HepG2 (cell line): Measurements from ENCODE around the gene BUD23. TPM values are rescaled to one million over a fixed set of nuclear protein-coding genes. Genes with fewer than 3 reads are reported as not detected.

Experiments used
- ATAC-seq: fragments of 200-7000 bp; cut with Tn5 transposase; 3 replicates; pipeline ENCODE4 v1.9.1; 2020; ENCODE audit warnings: mild to moderate bottlenecking, moderate library complexity
- BruUV-seq: library from RNA; stranded (reverse); fragments of 400-500 nt; replicated peaks from 2 replicates; lab custom pipeline; 2021; lab: Mats Ljungman, UMichigan
- CTCF ChIA-PET: fragments of 300-600 bp; formaldehyde crosslinking; extraction: SDS; loops from one replicate; lab custom pipeline; 2021; ENCODE audit warnings: low total read pairs, inconsistent platforms, low intra/inter-chr PET ratio; lab: Yijun Ruan, JAX
- POLR2A ChIA-PET: fragments of 350-600 bp; sonication (Branson Sonifier 250); formaldehyde crosslinking; loops from one replicate; lab custom pipeline; 2020; ENCODE audit warnings: antibody characterized with exemption, inconsistent platforms; lab: Yijun Ruan, JAX
- DNase-seq: peaks from one replicate; pipeline ENCODE4 v3.0.0-alpha.2; 2015; ENCODE audit warnings: low spot score
- FAIRE-seq: peaks from 3 replicates; lab custom pipeline; 2011; peaks lifted over from hg19 to GRCh38; lab: Jason Lieb, UNC
- H2AFZ ChIP-seq: one replicate; pipeline ENCODE4 v1.6.1; 2011; ENCODE audit warnings: low read length, inconsistent platforms
- H3K27ac ChIP-seq: fragments of 300-600 bp; 3 replicates; pipeline ENCODE4 v1.8.0; 2011; ENCODE audit warnings: mixed run types, mild to moderate bottlenecking, mixed read lengths, low read length, inconsistent platforms; ENCODE audit not compliant: insufficient read depth; ENCODE audit errors: extremely low read length
- H3K27me3 ChIP-seq, 2 experiments: fragments of 200-600 bp in 1 of 2; 2 replicates in 1 of 2; 3 replicates in 1 of 2; pipeline versions ENCODE4 v1.6.0 to v1.8.0; 2011; ENCODE audit warnings: low read length in 2 of 2, mild to moderate bottlenecking in 2 of 2, moderate library complexity in 2 of 2, inconsistent platforms in 1 of 2; ENCODE audit not compliant: insufficient read depth in 2 of 2, control insufficient read depth in 1 of 2
- H3K36me3 ChIP-seq, 2 experiments: fragments of 200-600 bp in 1 of 2; replicated peaks in 1 of 2; 2 replicates in 1 of 2; 3 replicates in 1 of 2; pipeline versions ENCODE4 v1.5.1 to v1.8.0; 2011; ENCODE audit warnings: low read length in 2 of 2, inconsistent platforms in 1 of 2; ENCODE audit not compliant: insufficient read depth in 2 of 2, control insufficient read depth in 1 of 2
- H3K4me1 ChIP-seq: 2 replicates; pipeline ENCODE4 v1.5.1; 2012; ENCODE audit warnings: low read length, inconsistent platforms; ENCODE audit not compliant: insufficient read depth
- H3K4me2 ChIP-seq: 2 replicates; pipeline ENCODE4 v1.6.0; 2011; ENCODE audit warnings: low read depth, low read length, inconsistent platforms
- H3K4me3 ChIP-seq, 3 experiments: fragments of 200-600 bp in 1 of 3; sonication (generic), shearing (Covaris generic) in 1 of 3; replicated peaks in 1 of 3; 2 replicates each; pipeline ENCODE4 v1.5.1; 2011 to 2016; ENCODE audit warnings: low read length in 3 of 3, inconsistent platforms in 2 of 3, low read depth in 2 of 3, mild to moderate bottlenecking in 2 of 3, control low read depth in 1 of 3, mixed read lengths in 1 of 3; ENCODE audit not compliant: insufficient read depth in 1 of 3
- H3K79me2 ChIP-seq: one replicate; pipeline ENCODE4 v1.6.1; 2011; ENCODE audit warnings: low read length, inconsistent platforms; ENCODE audit not compliant: insufficient read depth
- H3K9ac ChIP-seq: 2 replicates; pipeline ENCODE4 v1.6.0; 2011; ENCODE audit warnings: mild to moderate bottlenecking, low read depth, low read length, inconsistent platforms; ENCODE audit not compliant: insufficient read depth
- H3K9me3 ChIP-seq: 2 replicates; pipeline ENCODE4 v1.5.1; 2012; ENCODE audit warnings: mild to moderate bottlenecking, low read length
- H4K20me1 ChIP-seq: 2 replicates; pipeline ENCODE4 v1.6.0; 2011; ENCODE audit warnings: inconsistent platforms, mild to moderate bottlenecking, low read length, moderate library complexity; ENCODE audit not compliant: insufficient read depth
- FOXA3 ChIP-seq: IDR thresholded peaks from 2 replicates; pipeline ENCODE4 v1.6.1; 2016; ENCODE audit warnings: missing genetic modification reagents, missing compliant biosample characterization
- FOXM1 ChIP-seq: sonication (generic); formaldehyde crosslinking; IDR thresholded peaks from 2 replicates; pipeline ENCODE4 v1.5.0; 2020; ENCODE audit warnings: missing genetic modification reagents
- GATA4 ChIP-seq: sonication (generic); IDR thresholded peaks from 2 replicates; pipeline ENCODE4 v1.6.1; 2016; ENCODE audit warnings: antibody characterized with exemption, low read depth, borderline replicate concordance
- HNRNPL ChIP-seq: fragments of 200-400 bp; formaldehyde crosslinking; IDR thresholded peaks from 2 replicates; pipeline ENCODE4 v1.6.1; 2017; ENCODE audit warnings: mild to moderate bottlenecking, low read depth, low read length
- KLF11 ChIP-seq: IDR thresholded peaks from 2 replicates; pipeline ENCODE4 v1.6.1; 2016; ENCODE audit warnings: missing compliant biosample characterization
- MIER3 ChIP-seq: IDR thresholded peaks from 2 replicates; pipeline ENCODE4 v1.6.1; 2016; ENCODE audit warnings: missing compliant biosample characterization, borderline replicate concordance
- SP2 ChIP-seq: sonication (generic); formaldehyde crosslinking; IDR thresholded peaks from 2 replicates; pipeline ENCODE4 v1.5.1; 2020; ENCODE audit warnings: mild to moderate bottlenecking, missing genetic modification reagents
- ZFP1 ChIP-seq: IDR thresholded peaks from 2 replicates; pipeline ENCODE4 v1.6.1; 2016
- ZFP36L2 ChIP-seq: sonication (generic); formaldehyde crosslinking; IDR thresholded peaks from 2 replicates; pipeline ENCODE4 v1.4.0; 2020; ENCODE audit warnings: missing genetic modification reagents
- ZNF644 ChIP-seq: IDR thresholded peaks from 2 replicates; pipeline ENCODE4 v1.6.1; 2016; ENCODE audit warnings: low read depth
- ZNF670 ChIP-seq: sonication (generic); formaldehyde crosslinking; IDR thresholded peaks from 2 replicates; pipeline ENCODE4 v1.8.0; 2022; ENCODE audit warnings: mild to moderate bottlenecking, missing genetic modification reagents, borderline replicate concordance
- ZNF672 ChIP-seq: sonication (generic); formaldehyde crosslinking; IDR thresholded peaks from 2 replicates; pipeline ENCODE4 v1.8.1; 2022; ENCODE audit warnings: missing genetic modification reagents
- ZZZ3 ChIP-seq: sonication (generic); formaldehyde crosslinking; IDR thresholded peaks from 2 replicates; pipeline ENCODE4 v1.4.0; 2020; ENCODE audit warnings: missing genetic modification reagents, mild to moderate bottlenecking, borderline replicate concordance
- WGBS: methylation state at CpG from one replicate; pipeline ENCODE4 v1.1.6; 2017; ENCODE audit warnings: low lambda C conversion rate; 5-methylcytosine and 5-hydroxymethylcytosine counted together
- in situ Hi-C: cut with HindIII; loops from 2 replicates; pipeline ENCODE4 v1.10.0; 2017; ENCODE audit warnings: low pct_unique_long_range_greater_than_20kb; ENCODE audit not compliant: extremely low pct_ligation_motif_present
- intact Hi-C: fragments of 100-400 bp; cut with micrococcal nuclease; formaldehyde crosslinking; loops from one replicate; pipeline ENCODE4 v1.10.0; 2022; ENCODE audit not compliant: unreplicated experiment
- polyA plus RNA-seq, 8 experiments: library from polyadenylated mRNA; depleted of rRNA in 3 of 8; stranded (reverse) in 7 of 8; unstranded in 1 of 8; fragments of >200 nt; fragmentation: Illumina TruSeq in 4 of 8; extraction: Trizol in 4 of 8; gene quantifications; 2 replicates each; pipeline versions ENCODE4 v1.2.1 to v1.2.3, GENCODE V29; 2011 to 2016; ENCODE audit warnings: low read depth in 4 of 8, missing spikeins in 1 of 8, mixed read lengths in 1 of 8; ENCODE audit not compliant: insufficient read depth in 1 of 8
- total RNA-seq, 5 experiments: library from RNA; depleted of rRNA; stranded (reverse); fragments of >200 nt; fragmentation: Illumina TruSeq; extraction: Trizol; gene quantifications; 2 replicates each; pipeline ENCODE4 v1.2.3, GENCODE V29; 2016; ENCODE audit warnings: low read depth in 1 of 5
- TF ChIP-seq, protein P1 (sequence below): sonication (generic); formaldehyde crosslinking; conservative IDR thresholded peaks from 2 replicates; pipeline ENCODE4 v1.4.0; 2020; ENCODE audit warnings: missing genetic modification reagents
- TF ChIP-seq, protein P2 (sequence below): sonication (generic); formaldehyde crosslinking; IDR thresholded peaks from 2 replicates; pipeline ENCODE4 v1.5.1; 2020; ENCODE audit warnings: mild to moderate bottlenecking, missing genetic modification reagents, moderate library complexity
- TF ChIP-seq, protein P3 (sequence below): IDR thresholded peaks from 2 replicates; pipeline ENCODE4 v1.6.1; 2016; ENCODE audit warnings: mild to moderate bottlenecking, missing biosample characterization, missing genetic modification reagents
- TF ChIP-seq, protein P4 (sequence below): sonication (generic); formaldehyde crosslinking; conservative IDR thresholded peaks from 2 replicates; pipeline ENCODE4 v1.8.0; 2022; ENCODE audit warnings: missing genetic modification reagents

BUD23 gene
- total and polyA plus RNA-seq, 2 of the 13 experiments (the other 11 are each of a cell fraction or from before 2014, with no cell fraction given): 47.5 to 54.5 TPM

DNA sequence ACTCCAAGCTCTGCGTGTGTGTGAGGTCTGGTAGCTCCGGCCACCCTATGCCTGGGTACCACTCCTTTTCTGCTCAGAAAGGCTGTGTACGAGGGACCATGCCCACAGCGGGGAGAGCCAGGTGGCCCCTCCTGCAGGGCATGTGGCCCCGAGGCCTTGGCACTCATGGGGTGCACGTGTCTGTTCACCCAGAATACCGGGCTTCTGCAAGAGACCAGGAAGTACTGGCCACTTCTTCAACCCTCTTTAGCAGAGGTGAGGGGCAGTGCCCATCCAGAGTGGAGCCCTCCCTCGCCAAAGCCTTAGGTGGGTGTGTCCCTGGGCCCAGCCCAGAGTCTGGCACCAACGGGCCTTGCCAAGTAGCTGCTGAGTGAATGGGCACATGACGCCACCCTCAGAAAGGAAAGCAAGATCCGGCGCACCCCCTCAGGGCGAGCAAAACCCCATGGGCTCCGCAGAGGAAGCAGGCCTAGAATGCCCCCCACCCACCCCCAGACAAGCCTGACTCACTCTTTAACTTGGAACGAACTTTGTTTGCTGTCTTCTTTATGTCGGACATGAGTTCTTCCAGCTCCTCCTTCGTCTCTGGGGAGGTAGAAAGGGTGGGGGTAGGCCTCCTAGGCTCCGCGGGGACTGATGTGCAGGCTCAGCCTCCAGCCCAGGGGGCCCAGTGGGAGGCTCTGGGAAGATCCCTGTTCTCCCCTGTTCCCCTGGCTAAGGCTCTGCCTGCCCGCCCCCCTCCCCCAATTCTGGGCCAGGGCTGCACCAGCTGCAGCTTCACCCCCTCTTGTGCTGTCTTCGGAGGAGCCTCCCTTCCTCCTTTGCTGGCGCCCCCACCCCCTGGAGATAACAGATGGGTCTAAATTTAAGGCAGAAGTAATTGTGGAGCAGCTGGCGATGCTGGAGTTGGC, 21.5 kb downstream of the BUD23 start:
- ATAC-seq (no peak), FAIRE-seq (no peak), DNase-seq (no peak)
- H3K27ac ChIP-seq: no peak overlapping the region
- H3K4me2 ChIP-seq: no peak overlapping the region
- POLR2A ChIA-PET: interaction anchor here (1.7 kb wide), 1 partner anchor 11 kb away, joined by 6 read pairs; no protein-coding TSS in a partner anchor
- no peak overlapping the region for H2AFZ ChIP-seq
- 84% methylated on average over 16 of the region's 23 CpGs for WGBS
- no peaks in the 10 kb centered on the region for H3K79me2 ChIP-seq
- peaks cover 5% of the 10 kb centered on the region; the same call in 1 of the 2 replicates for H4K20me1 ChIP-seq
- peaks cover 5% of the 10 kb centered on the region for H3K4me1 ChIP-seq
- CTCF ChIA-PET: no interaction called here
- H3K36me3 ChIP-seq: peaks cover 2 to 7% of the 10 kb centered on the region in 2 experiments; a peak in 2 of 5 replicates
- H3K9me3 ChIP-seq: no peaks in the 10 kb centered on the region
- BruUV-seq: no TSS peak
- H3K4me3 ChIP-seq: no peak overlapping the region
- no peaks in the 10 kb centered on the region for H3K27me3 ChIP-seq
- in situ Hi-C loops: no loop called here
- TF ChIP-seq ZNF672 (CRISPR knock-in tag): no peak
- TF ChIP-seq ZFP1 (CRISPR knock-in tag): no peak
- TF ChIP-seq ZFP36L2 (CRISPR knock-in tag): no peak
- no peak for TF ChIP-seq GATA4
- TF ChIP-seq HNRNPL: no peak
- TF ChIP-seq, protein P1, sequence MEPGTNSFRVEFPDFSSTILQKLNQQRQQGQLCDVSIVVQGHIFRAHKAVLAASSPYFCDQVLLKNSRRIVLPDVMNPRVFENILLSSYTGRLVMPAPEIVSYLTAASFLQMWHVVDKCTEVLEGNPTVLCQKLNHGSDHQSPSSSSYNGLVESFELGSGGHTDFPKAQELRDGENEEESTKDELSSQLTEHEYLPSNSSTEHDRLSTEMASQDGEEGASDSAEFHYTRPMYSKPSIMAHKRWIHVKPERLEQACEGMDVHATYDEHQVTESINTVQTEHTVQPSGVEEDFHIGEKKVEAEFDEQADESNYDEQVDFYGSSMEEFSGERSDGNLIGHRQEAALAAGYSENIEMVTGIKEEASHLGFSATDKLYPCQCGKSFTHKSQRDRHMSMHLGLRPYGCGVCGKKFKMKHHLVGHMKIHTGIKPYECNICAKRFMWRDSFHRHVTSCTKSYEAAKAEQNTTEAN (CRISPR knock-in tag): no peak
- TF ChIP-seq ZZZ3 (CRISPR knock-in tag): no peak
- TF ChIP-seq ZNF670 (CRISPR knock-in tag): no peak
- no peak for TF ChIP-seq FOXA3 (CRISPR knock-in tag)
- TF ChIP-seq, protein P2, sequence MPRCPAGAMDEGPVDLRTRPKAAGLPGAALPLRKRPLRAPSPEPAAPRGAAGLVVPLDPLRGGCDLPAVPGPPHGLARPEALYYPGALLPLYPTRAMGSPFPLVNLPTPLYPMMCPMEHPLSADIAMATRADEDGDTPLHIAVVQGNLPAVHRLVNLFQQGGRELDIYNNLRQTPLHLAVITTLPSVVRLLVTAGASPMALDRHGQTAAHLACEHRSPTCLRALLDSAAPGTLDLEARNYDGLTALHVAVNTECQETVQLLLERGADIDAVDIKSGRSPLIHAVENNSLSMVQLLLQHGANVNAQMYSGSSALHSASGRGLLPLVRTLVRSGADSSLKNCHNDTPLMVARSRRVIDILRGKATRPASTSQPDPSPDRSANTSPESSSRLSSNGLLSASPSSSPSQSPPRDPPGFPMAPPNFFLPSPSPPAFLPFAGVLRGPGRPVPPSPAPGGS: no peak
- no peak for TF ChIP-seq SP2 (CRISPR knock-in tag)
- TF ChIP-seq KLF11: no peak
- no peak for TF ChIP-seq FOXM1 (CRISPR knock-in tag)
- no peak for TF ChIP-seq ZNF644 (CRISPR knock-in tag)
- TF ChIP-seq, protein P3, sequence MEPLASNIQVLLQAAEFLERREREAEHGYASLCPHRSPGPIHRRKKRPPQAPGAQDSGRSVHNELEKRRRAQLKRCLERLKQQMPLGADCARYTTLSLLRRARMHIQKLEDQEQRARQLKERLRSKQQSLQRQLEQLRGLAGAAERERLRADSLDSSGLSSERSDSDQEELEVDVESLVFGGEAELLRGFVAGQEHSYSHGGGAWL (CRISPR knock-in tag): no peak
- TF ChIP-seq, protein P4, sequence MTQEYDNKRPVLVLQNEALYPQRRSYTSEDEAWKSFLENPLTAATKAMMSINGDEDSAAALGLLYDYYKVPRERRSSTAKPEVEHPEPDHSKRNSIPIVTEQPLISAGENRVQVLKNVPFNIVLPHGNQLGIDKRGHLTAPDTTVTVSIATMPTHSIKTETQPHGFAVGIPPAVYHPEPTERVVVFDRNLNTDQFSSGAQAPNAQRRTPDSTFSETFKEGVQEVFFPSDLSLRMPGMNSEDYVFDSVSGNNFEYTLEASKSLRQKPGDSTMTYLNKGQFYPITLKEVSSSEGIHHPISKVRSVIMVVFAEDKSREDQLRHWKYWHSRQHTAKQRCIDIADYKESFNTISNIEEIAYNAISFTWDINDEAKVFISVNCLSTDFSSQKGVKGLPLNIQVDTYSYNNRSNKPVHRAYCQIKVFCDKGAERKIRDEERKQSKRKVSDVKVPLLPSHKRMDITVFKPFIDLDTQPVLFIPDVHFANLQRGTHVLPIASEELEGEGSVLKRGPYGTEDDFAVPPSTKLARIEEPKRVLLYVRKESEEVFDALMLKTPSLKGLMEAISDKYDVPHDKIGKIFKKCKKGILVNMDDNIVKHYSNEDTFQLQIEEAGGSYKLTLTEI (CRISPR knock-in tag): no peak
- no peak for TF ChIP-seq MIER3
- H3K9ac ChIP-seq: no peak overlapping the region
- intact Hi-C loops: no loop called here
